B cell (primary cell): ENCODE measurements around the gene RPS6KA4. TPM values are rescaled to one million over a fixed set of nuclear protein-coding genes. Genes with fewer than 3 reads are reported as not detected.

Source experiments
- ATAC-seq: fragments of 200-7000 bp; cut with Tn5 transposase; one replicate; pipeline ENCODE4 v1.10.0; 2021; ENCODE audit warnings: low read depth, mild to moderate bottlenecking, moderate number of reproducible peaks, moderate library complexity
- CTCF ChIA-PET: fragments of 350-600 bp; sonication (Branson Sonifier 250); formaldehyde crosslinking; loops from one replicate; lab custom pipeline; 2021; ENCODE audit warnings: antibody characterized with exemption, inconsistent platforms; lab: Charles Lee
- POLR2A ChIA-PET: fragments of 350-600 bp; sonication (Branson Sonifier 250); formaldehyde crosslinking; loops from one replicate; lab custom pipeline; 2021; ENCODE audit warnings: antibody characterized with exemption; lab: Charles Lee
- DNase-seq: peaks from one replicate; pipeline ENCODE4 v3.0.0; 2013
- H2AFZ ChIP-seq: 2 replicates; pipeline ENCODE4 v1.6.1; 2012; ENCODE audit warnings: mild to moderate bottlenecking, low read depth, low read length; ENCODE audit not compliant: insufficient read depth, poor library complexity, severe bottlenecking
- H3K27ac ChIP-seq, 2 donors: 1 replicate in 1 of 2; 2 replicates in 1 of 2; pipeline ENCODE4 v1.5.1; 2012 to 2013; ENCODE audit warnings: low read length in 2 of 2, mild to moderate bottlenecking in 2 of 2, moderate library complexity in 1 of 2
- H3K27me3 ChIP-seq, 4 experiments: fragments of 200-600 bp in 1 of 4; sonication (generic) in 1 of 4; replicated peaks in 1 of 4; 1 replicate in 2 of 4; 2 replicates in 2 of 4; pipeline versions ENCODE4 v1.6.1 to v1.7.0; 2013 to 2016; ENCODE audit warnings: low read length in 3 of 4, mild to moderate bottlenecking in 2 of 4, mixed read lengths in 1 of 4, moderate library complexity in 1 of 4; ENCODE audit not compliant: insufficient read depth in 4 of 4, control insufficient read depth in 3 of 4; ENCODE audit errors: control extremely low read depth in 1 of 4
- H3K36me3 ChIP-seq, 2 experiments: replicated peaks in 1 of 2; 1 replicate in 1 of 2; 2 replicates in 1 of 2; pipeline versions ENCODE4 v1.6.1 to v1.7.1; 2013; ENCODE audit warnings: low read length in 1 of 2; ENCODE audit not compliant: insufficient read depth in 2 of 2, control insufficient read depth in 1 of 2; ENCODE audit errors: control extremely low read depth in 1 of 2, extremely low read depth in 1 of 2
- H3K4me1 ChIP-seq, 2 donors: fragments of 200-600 bp in 1 of 2; sonication (generic) in 1 of 2; 1 replicate in 1 of 2; 2 replicates in 1 of 2; pipeline versions ENCODE4 v1.5.1 to v1.6.1; 2013 to 2017; ENCODE audit warnings: low read length in 2 of 2; ENCODE audit not compliant: control insufficient read depth in 2 of 2, insufficient read depth in 2 of 2
- H3K4me2 ChIP-seq: replicated peaks from 2 replicates; pipeline ENCODE3; 2012; ENCODE audit warnings: mild to moderate bottlenecking, low read depth, low read length; ENCODE audit not compliant: poor library complexity, severe bottlenecking
- H3K4me3 ChIP-seq, 5 experiments: fragments of 200-600 bp in 1 of 5; sonication (generic) in 1 of 5; 1 replicate in 3 of 5; 2 replicates in 2 of 5; pipeline versions ENCODE4 v1.5.1 to v1.7.0; 2011 to 2016; ENCODE audit warnings: low read length in 4 of 5, mild to moderate bottlenecking in 4 of 5, low read depth in 2 of 5, control low read depth in 1 of 5, moderate library complexity in 1 of 5; ENCODE audit not compliant: insufficient read depth in 1 of 5; ENCODE audit errors: control extremely low read depth in 1 of 5, extremely low read depth in 1 of 5
- H3K79me2 ChIP-seq: fragments of 200-600 bp; sonication (generic); one replicate; pipeline ENCODE4 v1.6.0; 2016; ENCODE audit warnings: low read length; ENCODE audit not compliant: control insufficient read depth, insufficient read depth
- H3K9ac ChIP-seq: fragments of 200-600 bp; sonication (generic); 2 replicates; pipeline ENCODE4 v1.6.1; 2017; ENCODE audit warnings: mild to moderate bottlenecking, low read length, moderate library complexity
- H3K9me3 ChIP-seq, 3 donors: one replicate each; pipeline versions ENCODE4 v1.6.1 to v1.7.1; 2013; ENCODE audit warnings: low read length in 2 of 3; ENCODE audit not compliant: control insufficient read depth in 2 of 3, insufficient read depth in 1 of 3; ENCODE audit errors: control extremely low read depth in 1 of 3
- H4K20me1 ChIP-seq: 2 replicates; pipeline ENCODE4 v1.6.0; 2012; ENCODE audit warnings: mild to moderate bottlenecking, low read length; ENCODE audit not compliant: insufficient read depth, control insufficient read depth, poor library complexity, severe bottlenecking
- H3K27ac Mint-ChIP-seq: one replicate; pipeline ENCODE4 v1.8.0; 2021; ENCODE audit warnings: mixed read lengths
- H3K27me3 Mint-ChIP-seq: one replicate; pipeline ENCODE4 v1.8.0; 2021; ENCODE audit warnings: mixed read lengths
- H3K4me1 Mint-ChIP-seq: one replicate; pipeline ENCODE4 v1.8.0; 2021; ENCODE audit warnings: mixed read lengths
- H3K4me3 Mint-ChIP-seq: one replicate; pipeline ENCODE4 v1.8.0; 2021; ENCODE audit warnings: mixed read lengths
- H3K9me3 Mint-ChIP-seq: one replicate; pipeline ENCODE4 v1.8.0; 2022; ENCODE audit warnings: mixed read lengths; ENCODE audit not compliant: insufficient read depth
- CTCF ChIP-seq: fragments of 200-600 bp; IDR thresholded peaks from one replicate; pipeline ENCODE4 v1.8.0; 2022; ENCODE audit warnings: antibody characterized with exemption, mild to moderate bottlenecking
- EZH2 ChIP-seq: IDR thresholded peaks from 2 replicates; pipeline ENCODE4 v1.6.1; 2012; ENCODE audit warnings: borderline replicate concordance, low read depth, mild to moderate bottlenecking, moderate library complexity, low read length; ENCODE audit not compliant: insufficient read depth, poor library complexity, severe bottlenecking
- WGBS: methylation state at CpG from one replicate; pipeline ENCODE4 v1.1.5; 2013; ENCODE audit warnings: missing lambda C conversion rate; ENCODE audit not compliant: insufficient coverage; 5-methylcytosine and 5-hydroxymethylcytosine counted together
- intact Hi-C: fragments of 100-400 bp; cut with micrococcal nuclease; formaldehyde crosslinking; loops from one replicate; pipeline ENCODE4 v1.10.0; 2022
- polyA plus RNA-seq: library from polyadenylated mRNA; depleted of rRNA; stranded (reverse); fragments of >200 nt; gene quantifications from 2 replicates; pipeline ENCODE4 v1.2.3, GENCODE V29; 2012
- total RNA-seq, 2 donors: library from RNA; stranded (reverse); fragments of 120-200 nt in 1 of 2; gene quantifications; 1 replicate in 1 of 2; 2 replicates in 1 of 2; pipeline versions ENCODE4 v1.2.3 to v1.2.4, GENCODE V29; 2013 to 2022

RPS6KA4 gene
- total and polyA plus RNA-seq, 2 donors (not counting 1 experiment from before 2014, with no cell fraction given) = 22.6 to 32.5 TPM

- no peak overlapping the region for H3K4me2 ChIP-seq
- Mint-ChIP-seq H3K4me3 (no peak overlapping the region), H3K4me1 (no peaks in the 10 kb centered on the region), H3K27me3 (peaks cover 30% of the 10 kb centered on the region), H3K9me3 (no peaks in the 10 kb centered on the region), H3K27ac (no peak overlapping the region)
- H3K4me1 ChIP-seq = no peaks in the 10 kb centered on the region
- H4K20me1 ChIP-seq = no peaks in the 10 kb centered on the region
- WGBS = 76% methylated on average over 6 of the region's 6 CpGs
- DNase-seq (no peak), ATAC-seq (no peak)
- H3K27ac ChIP-seq = no peak overlapping the region
- intact Hi-C loops = no loop called here
- no peaks in the 10 kb centered on the region for H3K79me2 ChIP-seq
- peaks cover 0 to 20% (median 4%) of the 10 kb centered on the region in 4 experiments for H3K27me3 ChIP-seq
- ChIA-PET POLR2A (no interaction called here), CTCF (no interaction called here)
- H3K36me3 ChIP-seq = no peaks in the 10 kb centered on the region
- peaks cover 0 to 12% (median 0%) of the 10 kb centered on the region in 3 donors for H3K9me3 ChIP-seq
- no peak overlapping the region for H3K9ac ChIP-seq
- H3K4me3 ChIP-seq = no peak overlapping the region
- no peak overlapping the region for H2AFZ ChIP-seq
- no peak for TF ChIP-seq EZH2
- no peak for TF ChIP-seq CTCF
Measured at GRCh38 chr11:64400102-64400501, 41.1 kb downstream of the RPS6KA4 start.

- Histone ChIP-seq H3K27me3 (peaks cover 0 to 16% (median 4%) of the 10 kb centered on the region in 4 experiments), H3K9me3 (peaks cover 0 to 12% (median 0%) of the 10 kb centered on the region in 3 donors), H3K36me3 (no peaks in the 10 kb centered on the region), H3K4me1 (no peaks in the 10 kb centered on the region), H3K27ac (no peak overlapping the region), H3K9ac (no peak overlapping the region), H4K20me1 (no peaks in the 10 kb centered on the region), H3K4me2 (no peak overlapping the region), H3K4me3 (no peak overlapping the region), H2AFZ (no peak overlapping the region), H3K79me2 (no peaks in the 10 kb centered on the region)
- Mint-ChIP-seq H3K4me3 (no peak overlapping the region), H3K27me3 (peaks cover 26% of the 10 kb centered on the region), H3K4me1 (no peaks in the 10 kb centered on the region), H3K9me3 (no peaks in the 10 kb centered on the region), H3K27ac (no peak overlapping the region)
- no peak for DNase-seq
- CTCF ChIA-PET = no interaction called here
- TF ChIP-seq EZH2 (no peak), CTCF (no peak)
- WGBS = 67% methylated on average over 1 of the region's 3 CpGs
- POLR2A ChIA-PET = no interaction called here
- intact Hi-C loops = no loop called here
- ATAC-seq = no peak
Measured at GRCh38 chr11:64400667-64401066, 41.7 kb downstream of the RPS6KA4 start.
